ENCODE results near the gene CCDC97.
"Not testable (repeated sequence)": the region's sequence is repeated elsewhere in the genome, so short reads cannot be mapped to it uniquely, and the experiment has no call there.

CCDC97 gene

GRCh38 chr19:41341669-41342490 lies 31.9 kb downstream of the CCDC97 start:
- DNase-seq: peak; percentile 86

GRCh38 chr19:41344162-41344561 lies 34.2 kb downstream of the CCDC97 start:
- DNase-seq: no peak

- DNase-seq: not testable (repeated sequence)
Measured at GRCh38 chr19:41346916-41347315, 36.9 kb downstream of the CCDC97 start.

- no peak for DNase-seq
Measured at GRCh38 chr19:41350735-41351338, 40.9 kb downstream of the CCDC97 start.

GRCh38 chr19:41351339-41352245 lies 41.6 kb downstream of the CCDC97 start:
- DNase-seq: peak; percentile 80

GRCh38 chr19:41352279-41352608 lies 42.3 kb downstream of the CCDC97 start:
- no peak for DNase-seq

- DNase-seq: peak; percentile 86
Measured at GRCh38 chr19:41352609-41353465, 42.9 kb downstream of the CCDC97 start.

- DNase-seq: peak; percentile 91
Measured at GRCh38 chr19:41353466-41354342, 43.7 kb downstream of the CCDC97 start, which contains the start of gene TGFB1. Gene TGFB1 (minus strand): TSS chr19:41353922. CDS start chr19:41353044, 878 bp downstream.

GRCh38 chr19:41354343-41354953 lies 44.5 kb downstream of the CCDC97 start:
- DNase-seq: no peak

GRCh38 chr19:41355035-41355434 lies 45.1 kb downstream of the CCDC97 start:
- no peak for DNase-seq

- no peak for DNase-seq
Measured at GRCh38 chr19:41355802-41356201, 45.8 kb downstream of the CCDC97 start.

GRCh38 chr19:41356984-41357739 lies 47.2 kb downstream of the CCDC97 start:
- DNase-seq: no peak

- DNase-seq: no peak
Measured at GRCh38 chr19:41357746-41358145, 47.8 kb downstream of the CCDC97 start.

GRCh38 chr19:41359741-41360140 lies 49.8 kb downstream of the CCDC97 start:
- DNase-seq: no peak

GRCh38 chr19:41362143-41362847 lies 52.3 kb downstream of the CCDC97 start:
- peak; percentile 98 for DNase-seq

- DNase-seq: no peak
Measured at GRCh38 chr19:41363371-41363752, 53.4 kb downstream of the CCDC97 start.

- DNase-seq: peak; percentile 100
Measured at GRCh38 chr19:41363753-41364523, 54.0 kb downstream of the CCDC97 start, which contains the start of gene B9D2. Gene B9D2 (minus strand): TSS chr19:41364149. CDS start chr19:41363519, 630 bp downstream.

Measured in DMS53 (cell line).